HG02885 (cell line): Measurements from ENCODE around the gene SULT1A3.
"Not testable (repeated sequence)": the region's sequence is repeated elsewhere in the genome, so short reads cannot be mapped to it uniquely, and the experiment has no call there.

Source experiments
- ATAC-seq: cut with Tn5 transposase; IDR thresholded peaks from one replicate; pipeline ENCODE4 v1.9.1; 2021; ENCODE audit warnings: mild to moderate bottlenecking; ENCODE audit not compliant: unreplicated experiment, poor library complexity

SULT1A3 gene

GRCh38 chr16:30199049-30199448 is at the start of gene SULT1A3:
Gene SULT1A3 (plus strand): TSS chr16:30199255. CDS start chr16:30200729, 1,474 bp downstream.
- not testable (repeated sequence) for ATAC-seq

- no peak for ATAC-seq
Observed at GRCh38 chr16:30151091-30151490, 48.0 kb upstream of the SULT1A3 start.

GRCh38 chr16:30152517-30152916 is 46.5 kb upstream of the SULT1A3 start:
- no peak for ATAC-seq

GRCh38 chr16:30155188-30155587 is 43.9 kb upstream of the SULT1A3 start:
- no peak for ATAC-seq

GRCh38 chr16:30157214-30157613 is 41.8 kb upstream of the SULT1A3 start:
- ATAC-seq: no peak

- no peak for ATAC-seq
Observed at GRCh38 chr16:30163538-30163937, 35.5 kb upstream of the SULT1A3 start.

GRCh38 chr16:30166202-30166902 is 32.7 kb upstream of the SULT1A3 start:
- ATAC-seq: no peak

- not testable (repeated sequence) for ATAC-seq
Observed at GRCh38 chr16:30168746-30169145, 30.3 kb upstream of the SULT1A3 start.

- not testable (repeated sequence) for ATAC-seq
Observed at GRCh38 chr16:30169416-30169815, 29.6 kb upstream of the SULT1A3 start.

- ATAC-seq: not testable (repeated sequence)
Observed at GRCh38 chr16:30170145-30170544, 28.9 kb upstream of the SULT1A3 start.

GRCh38 chr16:30173054-30173453 is 26.0 kb upstream of the SULT1A3 start:
- ATAC-seq: no peak

- not testable (repeated sequence) for ATAC-seq
Observed at GRCh38 chr16:30176876-30177275, 22.2 kb upstream of the SULT1A3 start.

GRCh38 chr16:30179195-30179594 is 19.9 kb upstream of the SULT1A3 start:
- no peak for ATAC-seq

GRCh38 chr16:30179931-30180330 is 19.1 kb upstream of the SULT1A3 start:
- no peak for ATAC-seq

GRCh38 chr16:30180741-30181140 is 18.3 kb upstream of the SULT1A3 start:
- ATAC-seq: no peak

GRCh38 chr16:30183233-30184095 is 15.6 kb upstream of the SULT1A3 start, which contains the start of gene CORO1A:
Gene CORO1A (plus strand): TSS chr16:30183602. CDS start chr16:30185210, 1,608 bp downstream.
- ATAC-seq: peak; percentile 66

- ATAC-seq: peak; percentile 2
Observed at GRCh38 chr16:30184096-30184890, 14.8 kb upstream of the SULT1A3 start.

GRCh38 chr16:30184891-30185682 is 14.0 kb upstream of the SULT1A3 start:
- no peak for ATAC-seq

- no peak for ATAC-seq
Observed at GRCh38 chr16:30185683-30186421, 13.2 kb upstream of the SULT1A3 start.
